COLO668 (cell line): ENCODE measurements around the gene MS4A5.

Experiments
- DNase-seq: peaks from one replicate; lab custom pipeline; 2025; ENCODE audit not compliant: unreplicated experiment; lab: John Stamatoyannopoulos, UW

MS4A5 gene

DNA sequence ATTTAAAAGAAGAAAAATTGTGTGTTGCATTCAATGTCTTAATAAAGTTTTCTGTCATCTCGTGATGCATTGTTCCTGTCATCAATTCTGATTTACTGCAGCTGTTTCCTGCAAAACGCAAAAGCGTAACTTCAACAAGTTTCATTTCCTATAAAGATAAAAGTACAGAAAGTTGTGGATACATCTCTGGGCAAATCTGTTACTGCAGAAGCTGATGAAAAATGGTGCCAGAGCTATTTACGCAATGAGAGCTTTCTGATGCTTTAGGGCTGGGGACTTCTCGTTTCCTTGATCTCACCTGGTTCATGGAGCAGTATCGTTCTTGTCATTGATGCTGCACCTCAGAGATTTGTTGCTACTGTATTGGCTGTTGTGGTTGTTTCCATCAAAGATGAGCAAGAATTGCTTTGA lies 47.7 kb downstream of the MS4A5 start:
- no peak for DNase-seq

GRCh38 chr11:60482361-60482760 lies 53.0 kb downstream of the MS4A5 start:
- DNase-seq: no peak

DNA sequence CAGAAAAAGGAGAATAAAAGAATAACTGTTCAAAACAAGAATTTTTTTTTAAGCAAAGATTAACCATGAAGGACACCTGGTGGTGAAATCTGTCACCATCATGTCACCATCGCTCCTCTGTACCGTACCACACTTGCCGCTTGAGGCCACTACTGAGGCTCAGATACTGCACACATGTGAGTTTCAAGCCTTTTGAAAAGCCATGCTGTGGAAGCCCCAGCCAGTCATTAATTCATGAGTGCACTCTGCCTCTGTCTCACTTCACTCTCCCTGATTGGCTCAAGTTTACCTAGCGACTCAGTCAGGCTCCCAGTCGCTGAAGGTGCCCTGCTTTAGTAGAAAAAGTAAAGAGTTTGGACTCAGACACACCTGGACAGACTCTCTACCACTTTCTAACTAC lies 56.6 kb downstream of the MS4A5 start:
- DNase-seq: no peak

DNA sequence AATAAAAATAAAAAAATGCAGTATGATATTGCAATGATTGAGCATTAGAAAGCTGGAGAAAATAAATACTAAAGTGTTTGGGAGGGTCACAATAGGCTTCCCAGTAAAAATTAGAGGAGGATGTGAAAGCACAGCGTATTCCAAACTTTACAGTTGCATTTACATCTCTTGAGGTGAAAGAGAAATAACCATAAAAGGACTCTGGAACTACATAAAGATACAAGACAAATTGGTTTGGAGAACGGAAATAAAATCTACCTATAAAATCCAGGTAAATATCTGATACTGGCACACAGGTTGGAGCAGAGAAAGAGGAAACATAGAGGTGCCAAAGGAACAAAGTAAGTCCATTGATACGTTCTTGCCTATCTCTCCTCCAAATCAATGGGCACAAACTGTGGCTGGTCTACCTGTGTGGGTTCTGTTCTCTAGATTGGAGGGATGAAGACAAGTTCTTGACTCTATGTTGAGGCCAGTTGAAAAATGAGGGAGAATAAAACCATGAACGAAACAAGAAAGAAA lies 63.2 kb downstream of the MS4A5 start, which contains the start of gene MS4A12:
TSS of gene MS4A12 (plus strand) at position 291 of the 522 bp plus-strand sequence. CDS start 4,541 bp downstream, outside the sequence.
- no peak for DNase-seq

GRCh38 chr11:60493454-60493853 lies 64.1 kb downstream of the MS4A5 start:
- no peak for DNase-seq
